Smooth muscle cell (in vitro differentiated cells): ENCODE results near the gene SPG11. TPM values are rescaled to one million over a fixed set of nuclear protein-coding genes. Genes with fewer than 3 reads are reported as not detected.
"Not testable (repeated sequence)": the region's sequence is repeated elsewhere in the genome, so short reads cannot be mapped to it uniquely, and the experiment has no call there.

Experiments
- DNase-seq: peaks from one replicate; lab custom pipeline; 2025; ENCODE audit not compliant: unreplicated experiment; lab: John Stamatoyannopoulos, UW
- H2AFZ ChIP-seq: fragments of 200-600 bp; sonication (generic); 2 replicates; pipeline ENCODE4 v1.6.0; 2016; ENCODE audit warnings: antibody characterized with exemption, low read depth, mild to moderate bottlenecking
- H3F3A ChIP-seq: fragments of 200-600 bp; sonication (generic); 2 replicates; pipeline ENCODE4 v1.6.0; 2017; ENCODE audit warnings: antibody characterized with exemption, low read depth
- H3K27ac ChIP-seq: fragments of 200-600 bp; sonication (generic); 2 replicates; pipeline ENCODE4 v1.5.1; 2016; ENCODE audit warnings: low read depth, mild to moderate bottlenecking
- H3K27me3 ChIP-seq: fragments of 200-600 bp; sonication (generic); 2 replicates; pipeline ENCODE4 v1.6.1; 2016; ENCODE audit warnings: low read depth, mild to moderate bottlenecking
- H3K36me3 ChIP-seq: fragments of 200-600 bp; sonication (generic); 2 replicates; pipeline ENCODE4 v1.5.1; 2016; ENCODE audit warnings: low read depth
- H3K4me1 ChIP-seq: fragments of 200-600 bp; sonication (generic); 2 replicates; pipeline ENCODE4 v1.5.1; 2016; ENCODE audit warnings: low read depth
- H3K4me2 ChIP-seq: fragments of 200-600 bp; sonication (generic); 2 replicates; pipeline ENCODE4 v1.6.0; 2016; ENCODE audit warnings: mild to moderate bottlenecking
- H3K4me3 ChIP-seq: fragments of 200-600 bp; sonication (generic); 2 replicates; pipeline ENCODE4 v1.5.1; 2016; ENCODE audit warnings: mild to moderate bottlenecking
- H3K79me2 ChIP-seq: fragments of 200-600 bp; sonication (generic); 2 replicates; pipeline ENCODE4 v1.6.0; 2016; ENCODE audit warnings: low read depth, mild to moderate bottlenecking
- H3K9ac ChIP-seq: fragments of 200-600 bp; sonication (generic); 2 replicates; pipeline ENCODE4 v1.6.0; 2016; ENCODE audit warnings: low read depth
- H3K9me3 ChIP-seq: fragments of 200-600 bp; sonication (generic); replicated peaks from 2 replicates; pipeline ENCODE4 v1.5.1; 2016; ENCODE audit warnings: low read depth
- H4K20me1 ChIP-seq: fragments of 200-600 bp; sonication (generic); 2 replicates; pipeline ENCODE4 v1.6.0; 2016; ENCODE audit warnings: low read depth
- CTCF ChIP-seq: fragments of 200-600 bp; sonication (generic); IDR thresholded peaks from 2 replicates; pipeline ENCODE4 v1.5.1; 2017; ENCODE audit warnings: borderline replicate concordance, mild to moderate bottlenecking, antibody characterized with exemption; ENCODE audit not compliant: insufficient read depth, poor library complexity, severe bottlenecking
- WGBS: methylation state at CpG from one replicate; pipeline ENCODE4 v1.1.7; 2016; ENCODE audit warnings: low lambda C conversion rate; 5-methylcytosine and 5-hydroxymethylcytosine counted together
- polyA plus RNA-seq: library from polyadenylated mRNA; unstranded; fragments of >200 nt; fragmentation: Nextera tagmentation; extraction: Ambion mirVana; gene quantifications from 2 replicates; pipeline ENCODE4 v1.2.1, GENCODE V29; 2016
- total RNA-seq: library from RNA; depleted of rRNA; stranded (reverse); fragments of >200 nt; gene quantifications from 2 replicates; pipeline ENCODE4 v1.2.3, GENCODE V29; 2014

SPG11 gene
- total and polyA plus RNA-seq, 2 experiments from 2014 or later = 16.2 to 48.6 TPM

GRCh38 chr15:44697014-44697413 is 33.6 kb upstream of the SPG11 start:
- H3K9me3 ChIP-seq = no peaks in the 10 kb centered on the region
- no peak overlapping the region for H3K9ac ChIP-seq
- no peak for DNase-seq
- no peaks in the 10 kb centered on the region for H3K79me2 ChIP-seq
- no peak overlapping the region for H3K4me2 ChIP-seq
- H3K4me1 ChIP-seq = no peaks in the 10 kb centered on the region
- peaks cover 4% of the 10 kb centered on the region for H3K27me3 ChIP-seq
- H3K36me3 ChIP-seq = no peaks in the 10 kb centered on the region
- no peaks in the 10 kb centered on the region for H3F3A ChIP-seq
- H4K20me1 ChIP-seq = no peaks in the 10 kb centered on the region
- H3K4me3 ChIP-seq = no peak overlapping the region
- no peak overlapping the region for H2AFZ ChIP-seq
- no peak for TF ChIP-seq CTCF
- H3K27ac ChIP-seq = no peak overlapping the region

GRCh38 chr15:44695294-44695693 is 31.8 kb upstream of the SPG11 start:
- Histone ChIP-seq H3K27me3 (peaks cover 4% of the 10 kb centered on the region), H3F3A (no peaks in the 10 kb centered on the region), H3K36me3 (no peaks in the 10 kb centered on the region), H2AFZ (no peak overlapping the region), H3K79me2 (no peaks in the 10 kb centered on the region), H4K20me1 (no peaks in the 10 kb centered on the region), H3K4me1 (no peaks in the 10 kb centered on the region), H3K4me3 (no peak overlapping the region), H3K9ac (no peak overlapping the region), H3K27ac (no peak overlapping the region), H3K4me2 (no peak overlapping the region), H3K9me3 (no peaks in the 10 kb centered on the region)
- TF ChIP-seq CTCF = no peak
- DNase-seq = no peak
- WGBS = 81% methylated on average over 3 of the region's 3 CpGs

GRCh38 chr15:44694416-44694815 is 31.0 kb upstream of the SPG11 start:
- 86% methylated on average over 4 of the region's 4 CpGs for WGBS
- H3K79me2 ChIP-seq = no peaks in the 10 kb centered on the region
- no peak for DNase-seq
- H3K27me3 ChIP-seq = peaks cover 4% of the 10 kb centered on the region
- no peaks in the 10 kb centered on the region for H3K4me1 ChIP-seq
- no peaks in the 10 kb centered on the region for H3K36me3 ChIP-seq
- H4K20me1 ChIP-seq = no peaks in the 10 kb centered on the region
- H3K9me3 ChIP-seq = no peaks in the 10 kb centered on the region
- TF ChIP-seq CTCF = no peak
- no peaks in the 10 kb centered on the region for H3F3A ChIP-seq
- H3K4me3 ChIP-seq = no peak overlapping the region
- no peak overlapping the region for H3K27ac ChIP-seq
- H3K9ac ChIP-seq = no peak overlapping the region
- H3K4me2 ChIP-seq = no peak overlapping the region
- H2AFZ ChIP-seq = no peak overlapping the region

GRCh38 chr15:44692659-44693058 is 29.2 kb upstream of the SPG11 start:
- H3K9ac ChIP-seq = no peak overlapping the region
- H3K4me1 ChIP-seq = no peaks in the 10 kb centered on the region
- peaks cover 4% of the 10 kb centered on the region for H3K27me3 ChIP-seq
- no peak overlapping the region for H3K4me3 ChIP-seq
- no peaks in the 10 kb centered on the region for H3F3A ChIP-seq
- no peaks in the 10 kb centered on the region for H3K79me2 ChIP-seq
- no peaks in the 10 kb centered on the region for H4K20me1 ChIP-seq
- WGBS = 95% methylated on average over 1 of the region's 1 CpG
- H2AFZ ChIP-seq = no peak overlapping the region
- no peak for DNase-seq
- no peaks in the 10 kb centered on the region for H3K9me3 ChIP-seq
- no peak overlapping the region for H3K27ac ChIP-seq
- H3K4me2 ChIP-seq = no peak overlapping the region
- no peak for TF ChIP-seq CTCF
- no peaks in the 10 kb centered on the region for H3K36me3 ChIP-seq

- not testable (repeated sequence) for H4K20me1 ChIP-seq, H3K36me3 ChIP-seq, H3K4me3 ChIP-seq, H3K27me3 ChIP-seq, DNase-seq, H3K27ac ChIP-seq, H3K4me1 ChIP-seq, H3K79me2 ChIP-seq, H3F3A ChIP-seq, H2AFZ ChIP-seq, H3K4me2 ChIP-seq, H3K9me3 ChIP-seq, H3K9ac ChIP-seq
- WGBS = 92% methylated on average over 1 of the region's 1 CpG
These were observed 26.8 kb upstream of the SPG11 start for GRCh38 chr15:44690245-44690644.

- not testable (repeated sequence) for H3K27ac ChIP-seq, H4K20me1 ChIP-seq, H3K79me2 ChIP-seq, H3K36me3 ChIP-seq, H3K27me3 ChIP-seq, H3K9ac ChIP-seq, H3F3A ChIP-seq, H3K4me3 ChIP-seq, H3K9me3 ChIP-seq, H2AFZ ChIP-seq, H3K4me2 ChIP-seq, DNase-seq, H3K4me1 ChIP-seq
- WGBS = 72% methylated on average over 2 of the region's 2 CpGs
These were observed 25.9 kb upstream of the SPG11 start for GRCh38 chr15:44689318-44689717.
